SK-N-SH treated with all-trans-retinoic acid at 6 μM for 48 hours (cell line): ENCODE measurements around the gene NOTO.

Experiments used
- ATAC-seq: fragments of 200-7000 bp; cut with Tn5 transposase; 3 replicates; pipeline ENCODE4 v1.9.1; 2020; ENCODE audit warnings: mild to moderate bottlenecking, moderate library complexity
- ARNTL ChIP-seq: fragments of 450-650 bp; formaldehyde crosslinking; IDR thresholded peaks from 2 replicates; pipeline ENCODE4 v1.5.0; 2020; ENCODE audit warnings: low read depth, mild to moderate bottlenecking, moderate library complexity, borderline replicate concordance
- BACH2 ChIP-seq: fragments of 250-450 bp; sonication (Bioruptor Pico); IDR thresholded peaks from 2 replicates; pipeline ENCODE4 v1.9.0; 2021; ENCODE audit warnings: mild to moderate bottlenecking, borderline replicate concordance
- CSDC2 ChIP-seq: fragments of 250-450 bp; sonication (Bioruptor Pico); IDR thresholded peaks from 2 replicates; pipeline ENCODE4 v1.5.0; 2020; ENCODE audit warnings: mild to moderate bottlenecking, moderate library complexity
- CSRNP3 ChIP-seq: fragments of 250-450 bp; sonication (Bioruptor Pico); IDR thresholded peaks from 2 replicates; pipeline ENCODE4 v1.5.1; 2021; ENCODE audit warnings: mild to moderate bottlenecking, moderate library complexity
- ESRRG ChIP-seq: fragments of 250-450 bp; sonication (Bioruptor Pico); IDR thresholded peaks from 2 replicates; pipeline ENCODE4 v1.6.1; 2021; ENCODE audit warnings: mild to moderate bottlenecking
- GLIS3 ChIP-seq: fragments of 250-450 bp; sonication (Bioruptor Pico); IDR thresholded peaks from 2 replicates; pipeline ENCODE4 v1.5.0; 2020; ENCODE audit warnings: mild to moderate bottlenecking, moderate library complexity
- ISL1 ChIP-seq: fragments of 250-450 bp; sonication (Bioruptor Pico); IDR thresholded peaks from 2 replicates; pipeline ENCODE4 v2.1.2; 2022; ENCODE audit warnings: mild to moderate bottlenecking, moderate library complexity
- OSR1 ChIP-seq: fragments of 250-450 bp; sonication (Bioruptor Pico); IDR thresholded peaks from 2 replicates; pipeline ENCODE4 v1.8.0; 2022; ENCODE audit warnings: moderate library complexity, mild to moderate bottlenecking, inconsistent platforms
- PATZ1 ChIP-seq: fragments of 250-450 bp; sonication (Bioruptor Pico); IDR thresholded peaks from 2 replicates; pipeline ENCODE4 v1.8.0; 2020; ENCODE audit warnings: mild to moderate bottlenecking, moderate library complexity, borderline replicate concordance
- PPARA ChIP-seq: fragments of 250-450 bp; sonication (Bioruptor Pico); IDR thresholded peaks from 2 replicates; pipeline ENCODE4 v1.5.0; 2020; ENCODE audit warnings: mild to moderate bottlenecking, borderline replicate concordance
- SNAI2 ChIP-seq: fragments of 250-450 bp; sonication (Bioruptor Pico); IDR thresholded peaks from 2 replicates; pipeline ENCODE4 v1.5.0; 2020; ENCODE audit warnings: mild to moderate bottlenecking, moderate library complexity
- TCF4 ChIP-seq: fragments of 250-450 bp; sonication (Bioruptor Pico); IDR thresholded peaks from 2 replicates; pipeline ENCODE4 v1.8.0; 2021; ENCODE audit warnings: mild to moderate bottlenecking, moderate library complexity, borderline replicate concordance
- TOX ChIP-seq: fragments of 250-450 bp; sonication (Bioruptor Pico); IDR thresholded peaks from 2 replicates; pipeline ENCODE4 v1.8.0; 2021; ENCODE audit warnings: mild to moderate bottlenecking, moderate library complexity, borderline replicate concordance
- ZC3H10 ChIP-seq: fragments of 250-450 bp; sonication (Bioruptor Pico); IDR thresholded peaks from 2 replicates; pipeline ENCODE4 v1.5.1; 2021; ENCODE audit warnings: mild to moderate bottlenecking, moderate library complexity
- ZFP30 ChIP-seq: fragments of 450-650 bp; formaldehyde crosslinking; IDR thresholded peaks from 2 replicates; pipeline ENCODE4 v1.5.0; 2022; ENCODE audit warnings: mild to moderate bottlenecking, moderate library complexity
- ZNF565 ChIP-seq: fragments of 450-650 bp; formaldehyde crosslinking; conservative IDR thresholded peaks from 2 replicates; pipeline ENCODE4 v1.5.0; 2020; ENCODE audit warnings: low read depth, mild to moderate bottlenecking, moderate library complexity
- ZNF70 ChIP-seq: fragments of 450-650 bp; formaldehyde crosslinking; IDR thresholded peaks from 2 replicates; pipeline ENCODE4 v1.5.0; 2020; ENCODE audit warnings: mild to moderate bottlenecking, moderate library complexity
- ZNF8 ChIP-seq: fragments of 450-650 bp; formaldehyde crosslinking; IDR thresholded peaks from 2 replicates; pipeline ENCODE4 v1.5.0; 2020; ENCODE audit warnings: mild to moderate bottlenecking, moderate library complexity
- TF ChIP-seq, protein P1 (sequence below): fragments of 250-450 bp; sonication (Bioruptor Pico); IDR thresholded peaks from 2 replicates; pipeline ENCODE4 v1.5.1; 2020; ENCODE audit warnings: low read depth, mild to moderate bottlenecking, moderate library complexity
- TF ChIP-seq, protein P2 (sequence below): fragments of 250-450 bp; sonication (Bioruptor Pico); IDR thresholded peaks from 2 replicates; pipeline ENCODE4 v1.8.0; 2021; ENCODE audit warnings: low read depth, mild to moderate bottlenecking, moderate library complexity, borderline replicate concordance

Gene NOTO

GRCh38 chr2:73253400-73253799, 51.0 kb downstream of the NOTO start (continued):
- TF ChIP-seq, protein P1, sequence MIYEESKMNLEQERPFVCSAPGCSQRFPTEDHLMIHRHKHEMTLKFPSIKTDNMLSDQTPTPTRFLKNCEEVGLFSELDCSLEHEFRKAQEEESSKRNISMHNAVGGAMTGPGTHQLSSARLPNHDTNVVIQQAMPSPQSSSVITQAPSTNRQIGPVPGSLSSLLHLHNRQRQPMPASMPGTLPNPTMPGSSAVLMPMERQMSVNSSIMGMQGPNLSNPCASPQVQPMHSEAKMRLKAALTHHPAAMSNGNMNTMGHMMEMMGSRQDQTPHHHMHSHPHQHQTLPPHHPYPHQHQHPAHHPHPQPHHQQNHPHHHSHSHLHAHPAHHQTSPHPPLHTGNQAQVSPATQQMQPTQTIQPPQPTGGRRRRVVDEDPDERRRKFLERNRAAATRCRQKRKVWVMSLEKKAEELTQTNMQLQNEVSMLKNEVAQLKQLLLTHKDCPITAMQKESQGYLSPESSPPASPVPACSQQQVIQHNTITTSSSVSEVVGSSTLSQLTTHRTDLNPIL = no peak

- ATAC-seq = no peak
- TF ChIP-seq ZNF565 (CRISPR knock-in tag) (no peak), CSDC2 (CRISPR knock-in tag) (no peak), ZFP30 (CRISPR knock-in tag) (no peak), ZNF70 (CRISPR knock-in tag) (no peak), TOX (CRISPR knock-in tag) (no peak), SNAI2 (CRISPR knock-in tag) (no peak), CSRNP3 (CRISPR knock-in tag) (no peak), TCF4 (no peak), ZNF8 (CRISPR knock-in tag) (no peak), OSR1 (no peak), ESRRG (CRISPR knock-in tag) (no peak), ZC3H10 (no peak), PATZ1 (no peak), ARNTL (CRISPR knock-in tag) (no peak), PPARA (CRISPR knock-in tag) (no peak), BACH2 (CRISPR knock-in tag) (no peak)
- TF ChIP-seq, protein P1 = no peak
Observed at GRCh38 chr2:73253901-73254300, 51.5 kb downstream of the NOTO start.

DNA sequence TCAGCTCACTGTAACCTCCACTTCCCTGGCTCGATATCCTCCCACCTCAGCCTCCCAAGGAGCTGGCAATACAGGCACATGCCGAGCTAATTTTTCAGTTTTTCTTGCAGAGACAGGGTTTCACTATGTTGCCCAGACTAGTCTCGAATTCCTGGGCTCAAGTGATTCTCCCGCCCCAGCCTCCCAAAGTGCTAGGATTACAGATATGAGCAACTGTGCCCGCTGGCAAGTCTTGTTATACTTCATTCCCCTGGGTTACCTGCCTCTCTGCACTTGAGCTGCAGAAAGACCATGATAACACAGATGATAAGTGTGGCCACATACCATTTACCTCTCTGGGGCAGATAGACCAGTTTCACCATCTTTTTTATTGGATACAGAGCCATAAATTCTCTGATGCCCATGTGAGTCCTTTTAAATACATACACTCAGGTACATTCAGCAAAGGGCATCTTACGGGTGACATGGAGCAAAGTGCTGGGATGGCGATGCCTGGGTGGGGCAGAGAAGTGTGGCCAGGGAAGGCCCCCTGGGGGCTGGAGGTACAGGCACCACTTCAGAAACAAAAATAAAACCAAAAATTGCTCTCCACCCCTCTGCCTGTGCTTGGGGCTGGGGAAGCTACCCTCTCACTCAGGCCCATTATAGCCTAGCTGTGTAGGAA, 52.1 kb downstream of the NOTO start:
- no peak for TF ChIP-seq ARNTL (CRISPR knock-in tag)
- TF ChIP-seq ZNF565 (CRISPR knock-in tag) = no peak
- TF ChIP-seq GLIS3 (CRISPR knock-in tag) = no peak
- TF ChIP-seq ZNF70 (CRISPR knock-in tag) = no peak
- no peak for TF ChIP-seq ZFP30 (CRISPR knock-in tag)
- no peak for TF ChIP-seq CSDC2 (CRISPR knock-in tag)
- TF ChIP-seq, protein P2, sequence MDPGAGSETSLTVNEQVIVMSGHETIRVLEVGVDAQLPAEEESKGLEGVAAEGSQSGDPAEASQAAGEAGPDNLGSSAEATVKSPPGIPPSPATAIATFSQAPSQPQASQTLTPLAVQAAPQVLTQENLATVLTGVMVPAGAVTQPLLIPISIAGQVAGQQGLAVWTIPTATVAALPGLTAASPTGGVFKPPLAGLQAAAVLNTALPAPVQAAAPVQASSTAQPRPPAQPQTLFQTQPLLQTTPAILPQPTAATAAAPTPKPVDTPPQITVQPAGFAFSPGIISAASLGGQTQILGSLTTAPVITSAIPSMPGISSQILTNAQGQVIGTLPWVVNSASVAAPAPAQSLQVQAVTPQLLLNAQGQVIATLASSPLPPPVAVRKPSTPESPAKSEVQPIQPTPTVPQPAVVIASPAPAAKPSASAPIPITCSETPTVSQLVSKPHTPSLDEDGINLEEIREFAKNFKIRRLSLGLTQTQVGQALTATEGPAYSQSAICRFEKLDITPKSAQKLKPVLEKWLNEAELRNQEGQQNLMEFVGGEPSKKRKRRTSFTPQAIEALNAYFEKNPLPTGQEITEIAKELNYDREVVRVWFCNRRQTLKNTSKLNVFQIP = no peak
- TF ChIP-seq ESRRG (CRISPR knock-in tag) = no peak
- TF ChIP-seq TCF4 = no peak
- TF ChIP-seq ZNF8 (CRISPR knock-in tag) = no peak
- TF ChIP-seq ISL1 (CRISPR knock-in tag) = no peak
- no peak for TF ChIP-seq BACH2 (CRISPR knock-in tag)
- no peak for TF ChIP-seq PATZ1
- TF ChIP-seq ZC3H10 = no peak
- ATAC-seq = no peak
